Keratinocyte (primary cell): ENCODE measurements around the gene CACNA1H. TPM values are rescaled to one million over a fixed set of nuclear protein-coding genes. Genes with fewer than 3 reads are reported as not detected.

ENCODE experiments used
- DNase-seq: peaks from one replicate; pipeline ENCODE4 v3.0.0-alpha.2; 2011; ENCODE audit warnings: low read depth, missing footprints, low spot score
- FAIRE-seq: peaks from 2 replicates; lab custom pipeline; 2011; peaks lifted over from hg19 to GRCh38; lab: Jason Lieb, UNC
- H2AFZ ChIP-seq: 2 replicates; pipeline ENCODE4 v1.6.0; 2012; ENCODE audit warnings: low read length, control low read depth, inconsistent platforms; ENCODE audit not compliant: control insufficient read depth
- H3K27ac ChIP-seq: 2 replicates; pipeline ENCODE4 v1.5.1; 2011; ENCODE audit warnings: low read length; ENCODE audit not compliant: control insufficient read depth, insufficient read depth
- H3K27me3 ChIP-seq: 3 replicates; pipeline ENCODE4 v1.6.0; 2011; ENCODE audit warnings: low read length; ENCODE audit not compliant: control insufficient read depth, insufficient read depth; ENCODE audit errors: extremely low read depth
- H3K36me3 ChIP-seq, 2 experiments: 2 replicates in 1 of 2; 3 replicates in 1 of 2; pipeline ENCODE4 v1.5.1; 2011; ENCODE audit warnings: low read length in 2 of 2, mild to moderate bottlenecking in 1 of 2; ENCODE audit not compliant: control insufficient read depth in 2 of 2, insufficient read depth in 2 of 2; ENCODE audit errors: extremely low read depth in 1 of 2
- H3K4me1 ChIP-seq: 3 replicates; pipeline ENCODE4 v1.5.1; 2011; ENCODE audit warnings: low read length; ENCODE audit not compliant: control insufficient read depth, insufficient read depth; ENCODE audit errors: extremely low read depth
- H3K4me2 ChIP-seq: 3 replicates; pipeline ENCODE4 v1.6.0; 2011; ENCODE audit warnings: low read depth, low read length; ENCODE audit not compliant: control insufficient read depth, insufficient read depth; ENCODE audit errors: extremely low read depth
- H3K4me3 ChIP-seq, 3 experiments: fragments of 200-600 bp in 1 of 3; sonication (generic) in 1 of 3; 2 replicates in 2 of 3; 3 replicates in 1 of 3; pipeline ENCODE4 v1.5.1; 2011 to 2016; ENCODE audit warnings: low read length in 3 of 3, mild to moderate bottlenecking in 3 of 3, control low read depth in 2 of 3, inconsistent platforms in 1 of 3, low read depth in 1 of 3, mixed read lengths in 1 of 3, mixed run types in 1 of 3, moderate library complexity in 1 of 3; ENCODE audit not compliant: control insufficient read depth in 2 of 3, insufficient read depth in 2 of 3; ENCODE audit errors: extremely low read depth in 1 of 3
- H3K79me2 ChIP-seq: 2 replicates; pipeline ENCODE4 v1.6.0; 2012; ENCODE audit warnings: low read length; ENCODE audit not compliant: control insufficient read depth, insufficient read depth
- H3K9ac ChIP-seq: 3 replicates; pipeline ENCODE4 v1.6.0; 2011; ENCODE audit warnings: low read length; ENCODE audit not compliant: control insufficient read depth, insufficient read depth; ENCODE audit errors: extremely low read depth
- H3K9me1 ChIP-seq: 3 replicates; pipeline ENCODE4 v1.6.0; 2011; ENCODE audit warnings: low read length; ENCODE audit not compliant: control insufficient read depth, insufficient read depth; ENCODE audit errors: extremely low read depth
- H3K9me3 ChIP-seq: 2 replicates; pipeline ENCODE4 v1.5.1; 2012; ENCODE audit warnings: low read depth, low read length; ENCODE audit not compliant: control insufficient read depth
- H4K20me1 ChIP-seq: 3 replicates; pipeline ENCODE4 v1.6.0; 2011; ENCODE audit warnings: low read length; ENCODE audit not compliant: control insufficient read depth, insufficient read depth; ENCODE audit errors: extremely low read depth
- CTCF ChIP-seq, 3 experiments: IDR thresholded peaks in 1 of 3; conservative IDR thresholded peaks in 1 of 3; optimal IDR thresholded peaks in 1 of 3; 2 replicates in 2 of 3; 3 replicates in 1 of 3; pipeline versions ENCODE3 to v1.5.1; 2011; ENCODE audit warnings: low read length in 3 of 3, mild to moderate bottlenecking in 3 of 3, moderate library complexity in 2 of 3, control low read depth in 1 of 3, inconsistent platforms in 1 of 3; ENCODE audit not compliant: insufficient read depth in 2 of 3; ENCODE audit errors: extremely low read depth in 1 of 3
- EZH2 ChIP-seq: IDR thresholded peaks from one replicate; pipeline ENCODE4 v1.6.1; 2012; ENCODE audit warnings: inconsistent platforms, mild to moderate bottlenecking, low read length, moderate library complexity
- dilution Hi-C: fragments of 300-500 bp; cut with MboI; formaldehyde crosslinking; loops from one replicate; pipeline ENCODE4 v1.7.0; 2020; ENCODE audit warnings: low sequenced_read_pairs; ENCODE audit not compliant: extremely low pct_ligation_motif_present
- polyA plus RNA-seq, 5 experiments: library from polyadenylated mRNA; depleted of rRNA in 3 of 5; stranded (reverse) in 3 of 5; stranded (forward) in 1 of 5; unstranded in 1 of 5; fragments of >200 nt; gene quantifications; 1 replicate in 1 of 5; 2 replicates in 3 of 5; 3 replicates in 1 of 5; pipeline versions ENCODE4 v1.2.1 to v1.2.3, GENCODE V29; 2011 to 2012; ENCODE audit warnings: missing spikeins in 2 of 5, low read depth in 1 of 5, low replicate concordance in 1 of 5

The CACNA1H gene
- polyA plus RNA-seq, 1 donor (not counting 4 experiments of a cell fraction or from before 2014, with no cell fraction given) = not detected

GRCh38 chr16:1263591-1264344 lies 110.9 kb downstream of the CACNA1H start:
- DNase-seq (no peak), FAIRE-seq (no peak)
- Histone ChIP-seq H3K4me1 (no peaks in the 10 kb centered on the region), H3K9ac (no peak overlapping the region), H3K27ac (no peak overlapping the region), H3K27me3 (peaks cover 47% of the 10 kb centered on the region), H3K4me2 (no peak overlapping the region), H3K9me1 (no peaks in the 10 kb centered on the region), H2AFZ (no peak overlapping the region), H3K4me3 (no peak overlapping the region), H3K36me3 (no peaks in the 10 kb centered on the region), H3K79me2 (no peaks in the 10 kb centered on the region), H4K20me1 (no peaks in the 10 kb centered on the region), H3K9me3 (peaks cover 2% of the 10 kb centered on the region)
- dilution Hi-C loops = no loop called here
- TF ChIP-seq EZH2 = no peak
- no peak for TF ChIP-seq CTCF (optimal IDR thresholded peaks at IDR 0.05 in 1 of 3, IDR thresholded peaks at IDR 0.05 in 1 of 3, conservative IDR thresholded peaks at IDR 0.05 in 1 of 3; ENCODE audit: extremely low read depth in 1 of 3, insufficient read depth in 2 of 3, low read length in 3 of 3)

DNA sequence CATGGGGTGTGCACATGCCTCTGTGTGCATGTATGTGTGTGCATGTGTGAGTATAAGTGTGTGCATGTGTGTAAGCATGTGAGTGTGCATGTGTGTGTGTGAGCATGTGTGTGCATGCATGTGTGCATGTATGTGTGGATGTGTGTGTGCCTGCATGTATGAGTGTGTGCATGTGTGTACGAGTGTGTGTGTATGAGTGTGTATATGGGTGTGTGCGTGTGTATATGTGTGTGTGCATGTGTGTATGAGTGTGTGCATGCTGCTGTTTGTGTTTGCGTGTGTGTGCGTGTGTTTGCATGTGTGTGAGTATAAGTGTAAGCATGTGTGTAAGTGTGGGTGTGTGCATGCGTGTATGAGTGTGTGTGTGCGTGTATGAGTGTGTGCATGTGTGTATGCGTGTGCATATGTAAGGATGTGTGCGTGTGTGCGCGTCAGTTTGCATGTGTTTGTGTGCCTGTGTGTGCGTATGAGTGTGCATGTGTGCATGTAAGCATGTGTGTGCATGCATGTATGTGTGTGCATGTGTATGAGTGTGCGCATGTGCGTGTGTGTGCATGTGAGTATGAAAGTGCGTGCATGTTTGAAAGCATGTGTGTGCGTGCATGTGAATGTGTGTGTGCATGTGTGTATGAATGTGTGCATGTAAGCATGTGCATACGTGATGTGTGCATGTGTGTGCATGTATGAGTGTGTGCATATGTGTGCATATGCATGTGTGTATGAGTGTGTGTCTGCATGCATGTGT lies 111.6 kb downstream of the CACNA1H start:
- Histone ChIP-seq H3K79me2 (no peaks in the 10 kb centered on the region), H3K9me3 (peaks cover 2% of the 10 kb centered on the region), H3K36me3 (no peaks in the 10 kb centered on the region), H3K9me1 (no peaks in the 10 kb centered on the region), H3K9ac (no peak overlapping the region), H2AFZ (no peak overlapping the region), H3K27me3 (peaks cover 40% of the 10 kb centered on the region), H3K4me1 (no peaks in the 10 kb centered on the region), H3K4me3 (no peak overlapping the region), H3K4me2 (no peak overlapping the region), H4K20me1 (no peaks in the 10 kb centered on the region), H3K27ac (no peak overlapping the region)
- TF ChIP-seq EZH2 (no peak), CTCF (optimal IDR thresholded peaks at IDR 0.05 in 1 of 3, IDR thresholded peaks at IDR 0.05 in 1 of 3, conservative IDR thresholded peaks at IDR 0.05 in 1 of 3; ENCODE audit: extremely low read depth in 1 of 3, insufficient read depth in 2 of 3, low read length in 3 of 3) (no peak)
- dilution Hi-C loops = no loop called here
- FAIRE-seq (no peak), DNase-seq (no peak)
